OCI-LY1 (cell line): ENCODE results near the gene IRX4.

ENCODE experiments used
- EZH2 ChIP-seq: fragments of 200-600 bp; sonication (generic), shearing (Covaris generic); IDR thresholded peaks from 2 replicates; pipeline ENCODE4 v1.8.0; 2017; ENCODE audit warnings: borderline replicate concordance, mixed run types, mild to moderate bottlenecking, antibody characterized with exemption, low read length, moderate library complexity, mixed read lengths
- TF ChIP-seq, protein P1 (sequence below): fragments of 200-600 bp; sonication (generic), shearing (Covaris generic); IDR thresholded peaks from 2 replicates; pipeline ENCODE4 v1.5.1; 2017; ENCODE audit warnings: mild to moderate bottlenecking, antibody characterized with exemption, low read length, moderate library complexity, mixed read lengths

DNA sequence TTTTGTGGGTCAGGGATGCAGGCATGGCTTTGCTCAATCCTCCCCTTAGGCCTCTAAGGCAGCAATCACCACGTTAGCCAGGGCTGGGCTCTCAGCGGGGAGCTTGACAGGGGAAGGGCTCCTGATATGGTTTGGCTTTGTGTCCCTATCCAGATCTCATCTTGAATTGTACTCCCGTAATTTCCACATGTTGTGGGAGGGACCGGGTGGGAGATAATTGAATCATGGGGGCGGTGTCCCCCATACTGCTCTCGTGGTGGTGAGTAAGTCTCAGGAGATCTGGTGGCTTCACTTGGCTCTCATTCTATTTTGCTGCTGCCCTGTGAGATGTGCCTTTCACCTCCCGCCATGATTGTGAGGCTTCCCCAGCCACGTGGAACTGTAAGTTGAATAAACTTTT is 11.5 kb upstream of the IRX4 start:
- TF ChIP-seq, protein P1, sequence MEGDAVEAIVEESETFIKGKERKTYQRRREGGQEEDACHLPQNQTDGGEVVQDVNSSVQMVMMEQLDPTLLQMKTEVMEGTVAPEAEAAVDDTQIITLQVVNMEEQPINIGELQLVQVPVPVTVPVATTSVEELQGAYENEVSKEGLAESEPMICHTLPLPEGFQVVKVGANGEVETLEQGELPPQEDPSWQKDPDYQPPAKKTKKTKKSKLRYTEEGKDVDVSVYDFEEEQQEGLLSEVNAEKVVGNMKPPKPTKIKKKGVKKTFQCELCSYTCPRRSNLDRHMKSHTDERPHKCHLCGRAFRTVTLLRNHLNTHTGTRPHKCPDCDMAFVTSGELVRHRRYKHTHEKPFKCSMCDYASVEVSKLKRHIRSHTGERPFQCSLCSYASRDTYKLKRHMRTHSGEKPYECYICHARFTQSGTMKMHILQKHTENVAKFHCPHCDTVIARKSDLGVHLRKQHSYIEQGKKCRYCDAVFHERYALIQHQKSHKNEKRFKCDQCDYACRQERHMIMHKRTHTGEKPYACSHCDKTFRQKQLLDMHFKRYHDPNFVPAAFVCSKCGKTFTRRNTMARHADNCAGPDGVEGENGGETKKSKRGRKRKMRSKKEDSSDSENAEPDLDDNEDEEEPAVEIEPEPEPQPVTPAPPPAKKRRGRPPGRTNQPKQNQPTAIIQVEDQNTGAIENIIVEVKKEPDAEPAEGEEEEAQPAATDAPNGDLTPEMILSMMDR: no peak
- TF ChIP-seq EZH2: no peak
